Cardiac muscle cell (in vitro differentiated cells and primary cell): ENCODE measurements around the gene SAMD8. TPM values are rescaled to one million over a fixed set of nuclear protein-coding genes. Genes with fewer than 3 reads are reported as not detected.

ENCODE experiments used
- DNase-seq, 2 donors: peaks; one replicate each; pipeline versions ENCODE4 v3.0.0 to v3.0.0-alpha.2; 2010 to 2017; ENCODE audit warnings: low read depth in 1 of 2, low spot score in 1 of 2
- H3K27ac ChIP-seq: fragments of 200-600 bp; sonication (generic); 2 replicates; pipeline ENCODE4 v1.5.1; 2016
- H3K27me3 ChIP-seq: fragments of 200-600 bp; sonication (generic); 2 replicates; pipeline ENCODE4 v1.6.0; 2016; ENCODE audit warnings: control low read depth
- H3K36me3 ChIP-seq: fragments of 200-600 bp; sonication (generic); 2 replicates; pipeline ENCODE4 v1.5.1; 2016; ENCODE audit warnings: control low read depth
- H3K4me1 ChIP-seq: fragments of 200-600 bp; sonication (generic); 2 replicates; pipeline ENCODE4 v1.8.1; 2017; ENCODE audit warnings: low read depth, mild to moderate bottlenecking, mixed run types
- H3K4me3 ChIP-seq: fragments of 200-600 bp; sonication (generic); 2 replicates; pipeline ENCODE4 v1.5.1; 2016; ENCODE audit warnings: mild to moderate bottlenecking
- H3K9me3 ChIP-seq: fragments of 200-600 bp; sonication (generic); 2 replicates; pipeline ENCODE4 v1.5.1; 2017; ENCODE audit warnings: low read depth, mild to moderate bottlenecking, control low read depth
- CTCF ChIP-seq: IDR thresholded peaks from 2 replicates; pipeline ENCODE4 v1.5.1; 2012; ENCODE audit warnings: low read depth, mild to moderate bottlenecking, low read length
- polyA plus RNA-seq: library from polyadenylated mRNA; unstranded; fragments of >200 nt; fragmentation: Nextera tagmentation; extraction: Ambion mirVana; gene quantifications from 2 replicates; pipeline ENCODE4 v1.2.1, GENCODE V29; 2016
- total RNA-seq: library from RNA; depleted of rRNA; stranded (reverse); fragments of >200 nt; gene quantifications from 2 replicates; pipeline ENCODE4 v1.2.3, GENCODE V29; 2016

The SAMD8 gene
- total and polyA plus RNA-seq, 2 experiments from 2014 or later, result 9.4 to 15.8 TPM

GRCh38 chr10:75226095-75226494, 114.6 kb downstream of the SAMD8 start:
- no peaks in the 10 kb centered on the region for H3K27me3 ChIP-seq
- no peaks in the 10 kb centered on the region for H3K9me3 ChIP-seq
- peak overlapping the region; percentile 100 for H3K27ac ChIP-seq
- no peak overlapping the region for H3K4me3 ChIP-seq
- H3K4me1 ChIP-seq, result peaks cover 35% of the 10 kb centered on the region
- DNase-seq, result no peak
- H3K36me3 ChIP-seq, result peaks cover 43% of the 10 kb centered on the region
- TF ChIP-seq CTCF, result no peak

- no peak for DNase-seq
- Histone ChIP-seq H3K9me3 (no peaks in the 10 kb centered on the region), H3K4me3 (no peak overlapping the region), H3K27ac (peak overlapping the region; percentile 100), H3K4me1 (peaks cover 35% of the 10 kb centered on the region), H3K27me3 (no peaks in the 10 kb centered on the region), H3K36me3 (peaks cover 45% of the 10 kb centered on the region)
- no peak for TF ChIP-seq CTCF
These were observed 115.2 kb downstream of the SAMD8 start for GRCh38 chr10:75226656-75227055.

- no peak for TF ChIP-seq CTCF
- Histone ChIP-seq H3K4me3 (no peak overlapping the region), H3K4me1 (peaks cover 32% of the 10 kb centered on the region), H3K9me3 (no peaks in the 10 kb centered on the region), H3K27ac (peak overlapping the region; percentile 100), H3K27me3 (no peaks in the 10 kb centered on the region), H3K36me3 (peaks cover 36% of the 10 kb centered on the region)
- no peak for DNase-seq
These were observed 116.8 kb downstream of the SAMD8 start for GRCh38 chr10:75228278-75228677.

- Histone ChIP-seq H3K27me3 (no peaks in the 10 kb centered on the region), H3K27ac (peak overlapping the region; percentile 100), H3K36me3 (peaks cover 33% of the 10 kb centered on the region), H3K4me1 (peaks cover 28% of the 10 kb centered on the region), H3K4me3 (no peak overlapping the region), H3K9me3 (no peaks in the 10 kb centered on the region)
- TF ChIP-seq CTCF, result no peak
- no peak for DNase-seq
These were observed 117.4 kb downstream of the SAMD8 start for GRCh38 chr10:75228834-75229233.

GRCh38 chr10:75229971-75230370, 118.5 kb downstream of the SAMD8 start:
- peak in 1 of 2 donors; percentile 58 for DNase-seq
- TF ChIP-seq CTCF, result no peak
- H3K27me3 ChIP-seq, result no peaks in the 10 kb centered on the region
- H3K9me3 ChIP-seq, result no peaks in the 10 kb centered on the region
- no peak overlapping the region for H3K4me3 ChIP-seq
- H3K36me3 ChIP-seq, result peaks cover 29% of the 10 kb centered on the region
- H3K27ac ChIP-seq, result peak overlapping the region; percentile 10
- H3K4me1 ChIP-seq, result peaks cover 17% of the 10 kb centered on the region

- TF ChIP-seq CTCF, result peak; percentile 93
- Histone ChIP-seq H3K27me3 (no peaks in the 10 kb centered on the region), H3K36me3 (peaks cover 24% of the 10 kb centered on the region), H3K9me3 (no peaks in the 10 kb centered on the region), H3K4me1 (peaks cover 11% of the 10 kb centered on the region), H3K27ac (no peak overlapping the region), H3K4me3 (no peak overlapping the region)
- DNase-seq, result peak; percentile 89 to 92
These were observed 119.2 kb downstream of the SAMD8 start for GRCh38 chr10:75230600-75231038.
